ENCODE data around the gene STK10.

GRCh38 chr5:172088801-172089200, 99.2 kb downstream of the STK10 start:
- TF ChIP-seq CTCF (conservative IDR thresholded peaks at IDR 0.05; ENCODE audit: low read length) (no peak), EZH2phosphoT487 (IDR thresholded peaks at IDR 0.05; ENCODE audit: borderline replicate concordance) (no peak)
